ENCODE results near the gene PPP1R1C. TPM values are rescaled to one million over a fixed set of nuclear protein-coding genes. Genes with fewer than 3 reads are reported as not detected.
A peak's percentile ranks its signal among the peaks of the same experiment; 100 is the strongest.
"Not testable (repeated sequence)": the region's sequence is repeated elsewhere in the genome, so short reads cannot be mapped to it uniquely, and the experiment has no call there.

PPP1R1C gene
- total RNA-seq, 1 donor from 2014 or later: 13.8 TPM

DNA sequence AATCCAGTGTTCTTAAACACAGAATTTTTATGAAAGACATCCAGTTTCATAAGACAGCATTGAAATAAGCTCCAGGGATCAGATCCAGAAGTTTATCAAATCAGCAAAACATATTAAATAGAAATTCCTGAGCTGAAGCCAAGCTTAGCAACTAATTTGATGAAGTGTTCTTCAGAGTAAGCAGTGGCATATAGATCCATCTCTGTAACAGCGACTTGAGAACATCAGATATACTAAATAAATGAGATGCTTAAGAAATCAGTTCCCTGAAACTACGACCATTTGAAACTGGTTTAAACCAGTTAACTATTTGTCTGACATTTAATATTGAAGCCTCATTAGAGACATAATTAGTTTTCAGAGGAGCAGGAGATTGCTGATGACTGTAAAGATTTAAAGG, 34.1 kb downstream of the PPP1R1C start:
- Mint-ChIP-seq H3K36me3 (ENCODE audit: unreplicated experiment) (no peaks in the 10 kb centered on the region), H3K9me3 (ENCODE audit: unreplicated experiment) (peaks cover 2% of the 10 kb centered on the region), H3K4me3 (ENCODE audit: unreplicated experiment) (no peak overlapping the region)

GRCh38 chr2:182020286-182021070, 34.8 kb downstream of the PPP1R1C start:
- TF ChIP-seq, protein P1, sequence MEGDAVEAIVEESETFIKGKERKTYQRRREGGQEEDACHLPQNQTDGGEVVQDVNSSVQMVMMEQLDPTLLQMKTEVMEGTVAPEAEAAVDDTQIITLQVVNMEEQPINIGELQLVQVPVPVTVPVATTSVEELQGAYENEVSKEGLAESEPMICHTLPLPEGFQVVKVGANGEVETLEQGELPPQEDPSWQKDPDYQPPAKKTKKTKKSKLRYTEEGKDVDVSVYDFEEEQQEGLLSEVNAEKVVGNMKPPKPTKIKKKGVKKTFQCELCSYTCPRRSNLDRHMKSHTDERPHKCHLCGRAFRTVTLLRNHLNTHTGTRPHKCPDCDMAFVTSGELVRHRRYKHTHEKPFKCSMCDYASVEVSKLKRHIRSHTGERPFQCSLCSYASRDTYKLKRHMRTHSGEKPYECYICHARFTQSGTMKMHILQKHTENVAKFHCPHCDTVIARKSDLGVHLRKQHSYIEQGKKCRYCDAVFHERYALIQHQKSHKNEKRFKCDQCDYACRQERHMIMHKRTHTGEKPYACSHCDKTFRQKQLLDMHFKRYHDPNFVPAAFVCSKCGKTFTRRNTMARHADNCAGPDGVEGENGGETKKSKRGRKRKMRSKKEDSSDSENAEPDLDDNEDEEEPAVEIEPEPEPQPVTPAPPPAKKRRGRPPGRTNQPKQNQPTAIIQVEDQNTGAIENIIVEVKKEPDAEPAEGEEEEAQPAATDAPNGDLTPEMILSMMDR (IDR thresholded peaks at IDR 0.05; ENCODE audit: partially characterized antibody, unreplicated experiment): no peak
- no peak for DNase-seq
- Mint-ChIP-seq H3K9me3 (ENCODE audit: unreplicated experiment) (peaks cover 2% of the 10 kb centered on the region), H3K4me3 (ENCODE audit: unreplicated experiment) (no peak overlapping the region), H3K4me1 (ENCODE audit: low read depth, unreplicated experiment) (peaks cover 8% of the 10 kb centered on the region), H3K27ac (ENCODE audit: unreplicated experiment) (no peak overlapping the region), H3K36me3 (ENCODE audit: unreplicated experiment) (no peaks in the 10 kb centered on the region), H3K27me3 (ENCODE audit: unreplicated experiment) (no peaks in the 10 kb centered on the region)

More for the DNA sequence above, 34.1 kb downstream of the PPP1R1C start:
- H3K4me1 Mint-ChIP-seq (ENCODE audit: low read depth, unreplicated experiment): peaks cover 8% of the 10 kb centered on the region
- H3K27me3 Mint-ChIP-seq (ENCODE audit: unreplicated experiment): no peaks in the 10 kb centered on the region
- no peak for DNase-seq
- TF ChIP-seq, protein P1 (IDR thresholded peaks at IDR 0.05; ENCODE audit: partially characterized antibody, unreplicated experiment): no peak
- no peak overlapping the region for H3K27ac Mint-ChIP-seq (ENCODE audit: unreplicated experiment)

DNA sequence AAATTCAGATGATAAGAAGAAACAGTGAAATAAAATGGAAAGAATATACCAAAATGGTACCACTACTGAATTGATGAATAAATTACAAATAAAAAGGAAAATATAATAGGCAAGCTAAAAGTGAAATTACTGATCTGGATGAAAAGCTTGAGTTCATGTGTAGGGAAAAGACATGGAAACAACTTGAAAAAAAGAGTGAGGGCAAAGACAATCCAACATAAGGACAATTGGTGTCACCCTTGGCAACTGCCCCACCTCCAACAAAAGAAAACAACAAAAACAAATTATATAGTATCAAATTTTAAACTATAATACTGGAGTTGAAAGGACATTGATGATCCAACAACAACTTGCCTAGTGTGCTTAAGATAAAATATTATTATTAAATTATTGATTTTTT, 37.6 kb downstream of the PPP1R1C start:
- H3K36me3 Mint-ChIP-seq (ENCODE audit: unreplicated experiment): no peaks in the 10 kb centered on the region
- TF ChIP-seq, protein P1 (IDR thresholded peaks at IDR 0.05; ENCODE audit: partially characterized antibody, unreplicated experiment): no peak
- H3K4me3 Mint-ChIP-seq (ENCODE audit: unreplicated experiment): no peak overlapping the region
- H3K9me3 Mint-ChIP-seq (ENCODE audit: unreplicated experiment): peaks cover 2% of the 10 kb centered on the region
- no peaks in the 10 kb centered on the region for H3K27me3 Mint-ChIP-seq (ENCODE audit: unreplicated experiment)
- no peak for DNase-seq
- H3K27ac Mint-ChIP-seq (ENCODE audit: unreplicated experiment): no peak overlapping the region
- H3K4me1 Mint-ChIP-seq (ENCODE audit: low read depth, unreplicated experiment): peaks cover 8% of the 10 kb centered on the region

GRCh38 chr2:182030875-182031274, 45.2 kb downstream of the PPP1R1C start:
- H3K36me3 Mint-ChIP-seq (ENCODE audit: unreplicated experiment): not testable (repeated sequence)

GRCh38 chr2:182031956-182032355, 46.3 kb downstream of the PPP1R1C start:
- Mint-ChIP-seq H3K27me3 (ENCODE audit: unreplicated experiment) (no peaks in the 10 kb centered on the region), H3K9me3 (ENCODE audit: unreplicated experiment) (no peaks in the 10 kb centered on the region), H3K27ac (ENCODE audit: unreplicated experiment) (no peak overlapping the region), H3K4me3 (ENCODE audit: unreplicated experiment) (no peak overlapping the region), H3K4me1 (ENCODE audit: low read depth, unreplicated experiment) (no peaks in the 10 kb centered on the region), H3K36me3 (ENCODE audit: unreplicated experiment) (no peaks in the 10 kb centered on the region)
- no peak for DNase-seq
- TF ChIP-seq, protein P1 (IDR thresholded peaks at IDR 0.05; ENCODE audit: partially characterized antibody, unreplicated experiment): no peak

More at GRCh38 chr2:182030875-182031274, 45.2 kb downstream of the PPP1R1C start:
- peak overlapping the region; percentile 59 for H3K27ac Mint-ChIP-seq (ENCODE audit: unreplicated experiment)
- not testable (repeated sequence) for H3K4me1 Mint-ChIP-seq (ENCODE audit: low read depth, unreplicated experiment); H3K9me3 Mint-ChIP-seq (ENCODE audit: unreplicated experiment); H3K27me3 Mint-ChIP-seq (ENCODE audit: unreplicated experiment); DNase-seq
- H3K4me3 Mint-ChIP-seq (ENCODE audit: unreplicated experiment): peak overlapping the region; percentile 82
